ENCODE measurements around the gene TRIM71.
"Not testable (repeated sequence)": the region's sequence is repeated elsewhere in the genome, so short reads cannot be mapped to it uniquely, and the experiment has no call there.

TRIM71 gene

DNA sequence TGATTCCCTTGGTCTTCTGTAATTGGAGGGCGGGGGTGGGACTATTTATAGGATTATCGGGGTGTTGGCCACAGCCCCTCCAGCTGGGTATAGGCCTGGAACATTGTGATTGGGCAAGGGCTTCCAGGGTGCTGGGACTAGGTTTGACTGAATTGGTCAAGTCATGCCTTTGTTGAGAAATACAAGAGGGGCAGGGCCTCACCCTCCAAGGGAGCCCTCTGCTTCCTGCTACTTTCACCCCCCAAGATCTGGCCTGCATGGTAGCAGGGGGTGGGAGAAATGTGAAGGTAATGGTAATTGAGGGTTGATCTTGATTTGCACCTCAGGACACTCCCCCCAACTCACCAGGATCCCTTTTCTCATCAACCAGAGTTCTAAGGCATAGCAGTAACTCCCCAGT is 25.2 kb downstream of the TRIM71 start:
- no peak for DNase-seq (ENCODE audit: low read depth)

DNA sequence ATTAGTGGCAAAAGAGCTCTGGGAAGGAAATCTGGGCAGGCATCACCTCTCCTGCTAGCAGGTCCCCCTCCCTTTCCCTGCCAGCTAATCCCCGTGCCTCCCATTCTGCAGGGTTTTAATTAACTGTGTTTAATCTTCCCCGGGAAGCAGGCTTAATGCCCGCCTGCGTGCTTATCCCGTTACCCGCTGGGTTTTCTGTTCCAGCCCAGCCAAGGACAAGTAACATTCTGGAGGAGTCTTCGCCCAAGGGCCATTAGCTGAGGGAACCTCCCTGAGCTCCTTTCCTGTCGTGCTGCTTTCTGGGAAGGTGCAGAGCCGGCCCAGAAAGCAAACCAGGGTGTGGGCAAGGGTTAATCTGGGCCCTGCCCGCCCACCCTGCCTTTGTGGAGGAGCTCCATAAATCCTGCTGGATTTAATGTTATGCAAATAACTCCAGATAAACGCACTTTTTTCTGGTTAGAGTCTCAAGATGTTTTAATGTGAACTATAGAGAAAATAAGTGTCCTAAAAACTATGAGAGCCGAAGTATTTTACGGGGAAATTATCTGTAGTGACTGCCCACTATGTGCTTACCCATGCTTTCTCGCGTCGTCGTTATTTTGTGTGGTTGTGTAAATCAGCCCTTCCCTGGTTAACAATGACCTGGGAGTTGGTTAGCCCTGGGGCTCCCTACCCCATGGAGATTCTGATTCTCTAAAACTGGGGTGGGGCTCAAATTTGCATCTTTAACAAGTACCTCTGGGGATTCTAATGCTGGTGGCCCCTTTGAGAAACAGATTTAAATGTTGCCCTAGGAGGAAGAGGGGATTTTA is 25.9 kb downstream of the TRIM71 start:
- no peak for DNase-seq (ENCODE audit: low read depth)

DNA sequence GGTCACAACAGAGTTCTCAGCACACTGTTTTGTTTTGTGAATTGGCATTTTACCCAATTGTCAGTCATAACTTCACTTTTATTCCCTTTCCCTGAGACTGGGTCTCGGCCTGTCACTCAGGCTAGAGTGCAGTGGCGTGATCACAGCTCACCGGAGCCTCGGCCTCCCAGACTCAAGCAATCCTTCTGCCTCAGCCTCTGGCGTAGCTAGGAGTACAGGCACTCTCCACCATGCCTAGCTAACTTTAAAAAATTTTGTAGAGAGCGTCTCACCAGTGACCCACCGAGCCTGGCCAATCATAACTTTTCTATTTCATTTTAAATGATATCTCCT is 26.5 kb downstream of the TRIM71 start:
- no peak for DNase-seq (ENCODE audit: low read depth)

DNA sequence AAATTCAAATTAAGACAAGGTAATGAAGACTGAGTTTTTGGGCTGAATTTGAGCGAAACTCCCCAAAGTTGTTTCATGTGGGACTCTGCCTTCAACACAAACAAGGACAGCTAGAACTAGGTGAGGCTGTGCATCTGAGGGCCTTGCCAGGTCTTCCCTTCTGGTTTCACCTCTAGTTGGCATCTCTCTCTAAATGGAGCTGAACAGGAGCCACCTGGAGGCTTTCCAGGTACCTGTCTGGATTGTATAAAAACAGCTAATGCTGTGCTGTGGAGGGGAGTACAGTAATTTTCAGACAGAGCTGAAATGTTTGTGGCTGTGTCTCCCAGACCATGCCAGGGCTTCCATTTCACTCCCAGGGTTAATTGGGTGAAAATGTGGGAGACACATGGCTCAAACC is 27.1 kb downstream of the TRIM71 start:
- DNase-seq (ENCODE audit: low read depth), result no peak

DNA sequence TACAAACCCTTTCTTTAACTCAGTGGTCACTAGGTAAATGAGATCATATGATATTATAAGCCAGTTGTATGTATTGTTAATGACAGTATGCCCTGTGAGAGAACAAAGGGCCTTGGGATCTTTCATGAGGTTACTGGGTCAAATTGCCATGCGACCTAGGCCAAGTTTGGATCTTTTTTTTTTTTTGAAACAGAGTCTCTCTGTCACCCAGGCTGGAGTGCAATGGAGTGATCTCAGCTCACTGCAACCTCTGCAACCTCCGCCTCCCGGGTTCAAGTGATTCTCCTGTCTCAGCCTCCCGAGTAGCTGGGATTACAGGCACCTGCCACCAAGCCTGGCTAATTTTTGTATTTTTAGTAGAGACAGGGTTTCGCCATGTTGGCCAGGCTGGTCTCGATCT is 27.7 kb downstream of the TRIM71 start:
- DNase-seq (ENCODE audit: low read depth), result not testable (repeated sequence)

DNA sequence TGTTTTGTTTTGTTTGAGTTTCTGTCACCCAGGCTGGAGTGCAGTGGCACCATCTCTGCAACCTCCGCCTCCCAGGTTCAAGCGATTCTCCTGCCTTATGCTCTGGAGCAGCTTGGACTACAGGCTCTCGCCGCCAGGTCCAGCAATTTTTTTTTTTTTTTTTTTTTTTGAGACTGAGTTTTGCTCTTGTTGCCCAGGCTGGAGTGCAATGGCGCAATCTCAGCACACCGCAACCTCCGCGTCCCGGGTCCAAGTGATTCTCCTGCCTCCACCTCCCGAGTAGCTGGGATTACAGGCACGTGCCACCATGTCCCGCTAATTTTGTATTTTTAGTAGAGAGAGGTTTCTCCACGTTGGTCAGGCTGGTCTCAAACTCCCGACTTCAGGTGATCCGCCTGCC is 29.2 kb downstream of the TRIM71 start:
- DNase-seq (ENCODE audit: low read depth), result not testable (repeated sequence)

DNA sequence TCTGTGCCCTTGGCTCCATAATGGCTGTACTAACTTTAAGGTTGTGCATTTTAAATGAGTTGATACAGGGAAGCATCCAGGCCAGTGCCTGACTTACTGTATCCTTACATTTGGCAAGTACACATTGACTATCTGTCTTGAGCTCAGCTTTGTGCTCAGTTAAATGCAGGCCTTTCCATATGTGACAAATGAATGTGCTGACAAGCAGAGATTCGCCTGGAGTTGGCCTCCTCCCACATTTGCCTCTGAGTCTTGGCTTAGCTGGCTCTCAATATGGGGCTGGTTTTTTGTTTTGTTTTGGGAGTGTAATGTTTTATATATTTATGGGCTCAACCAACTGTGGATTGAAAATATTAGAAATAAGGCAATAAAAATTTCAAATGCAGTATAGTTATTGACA is 29.7 kb downstream of the TRIM71 start:
- DNase-seq (ENCODE audit: low read depth), result no peak

DNA sequence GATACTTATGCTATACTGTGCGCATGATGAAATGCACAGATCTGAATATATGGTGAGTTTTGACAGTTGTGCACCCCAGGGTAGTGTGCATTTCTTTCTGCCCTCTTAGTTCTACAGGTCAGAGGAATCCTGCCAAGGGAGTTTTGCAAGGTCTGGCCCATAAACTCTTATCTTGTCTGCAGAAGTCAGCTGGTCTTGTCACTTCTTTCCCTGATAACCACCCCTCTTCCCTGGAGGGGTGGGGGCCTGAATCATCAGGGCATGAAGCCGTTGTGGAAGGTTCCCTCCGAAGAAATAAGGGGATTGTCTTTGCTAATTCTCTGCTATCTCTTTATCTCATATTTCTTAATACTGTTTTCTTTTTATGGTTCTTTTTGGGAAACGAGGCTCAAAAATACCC is 30.4 kb downstream of the TRIM71 start:
- no peak for DNase-seq (ENCODE audit: low read depth)

DNA sequence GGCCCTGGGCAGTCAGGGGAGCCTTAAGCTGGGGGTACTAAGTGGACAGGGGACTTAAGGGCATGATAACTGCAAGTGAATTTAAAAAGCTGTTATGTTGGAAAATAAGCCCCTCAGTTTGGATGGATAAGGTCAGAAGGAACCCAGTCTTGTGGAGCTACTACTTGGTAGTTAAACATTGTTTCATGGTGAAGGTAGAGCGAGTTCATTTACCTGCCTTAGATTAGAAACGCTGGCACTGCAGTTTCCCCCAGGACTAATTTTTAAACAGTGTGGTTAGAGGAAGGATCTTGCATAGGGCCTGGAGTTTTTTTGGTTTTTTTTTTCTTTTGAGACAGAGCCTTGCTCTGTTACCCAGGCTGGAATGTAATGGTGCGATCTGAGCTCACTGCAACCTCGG is 31.2 kb downstream of the TRIM71 start:
- no peak for DNase-seq (ENCODE audit: low read depth)

DNA sequence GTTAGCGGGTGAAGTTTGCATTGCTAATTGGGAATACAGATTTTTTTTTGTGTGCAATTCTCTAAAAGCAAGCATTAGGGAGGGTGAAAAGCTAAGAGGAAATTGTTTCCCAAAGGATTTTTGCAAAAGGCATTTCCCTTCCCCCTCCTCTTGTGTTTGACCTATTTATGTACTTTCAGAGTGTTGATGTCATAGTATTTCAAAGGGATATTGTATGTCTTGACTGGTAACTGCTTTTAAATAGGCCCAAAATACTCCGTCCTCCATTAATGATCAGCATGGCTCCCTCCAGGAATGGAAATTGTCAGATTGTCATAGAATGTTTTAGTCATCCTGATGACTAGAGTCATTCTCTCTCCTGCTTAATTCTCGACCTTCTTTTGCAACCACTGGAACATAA is 32.4 kb downstream of the TRIM71 start:
- DNase-seq (ENCODE audit: low read depth), result no peak

DNA sequence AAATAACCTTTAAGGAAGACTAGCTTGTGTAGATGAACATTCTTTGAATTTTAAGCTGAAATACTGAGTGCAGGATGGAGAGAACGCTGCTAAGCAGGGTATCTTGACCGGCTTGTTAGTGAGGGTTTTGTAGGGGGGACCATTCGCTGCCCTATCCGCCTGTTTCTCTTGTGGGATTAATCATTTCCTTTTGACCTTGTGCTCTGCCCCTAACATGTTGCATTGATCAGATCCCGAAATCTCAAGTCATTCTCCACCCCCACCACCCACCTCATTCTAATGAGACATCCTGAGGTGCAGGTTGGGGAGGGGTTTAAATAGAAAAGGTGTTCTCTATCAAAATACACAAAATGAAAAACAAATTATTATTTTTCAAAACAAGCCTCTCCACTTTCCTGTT is 32.8 kb downstream of the TRIM71 start:
- no peak for DNase-seq (ENCODE audit: low read depth)

DNA sequence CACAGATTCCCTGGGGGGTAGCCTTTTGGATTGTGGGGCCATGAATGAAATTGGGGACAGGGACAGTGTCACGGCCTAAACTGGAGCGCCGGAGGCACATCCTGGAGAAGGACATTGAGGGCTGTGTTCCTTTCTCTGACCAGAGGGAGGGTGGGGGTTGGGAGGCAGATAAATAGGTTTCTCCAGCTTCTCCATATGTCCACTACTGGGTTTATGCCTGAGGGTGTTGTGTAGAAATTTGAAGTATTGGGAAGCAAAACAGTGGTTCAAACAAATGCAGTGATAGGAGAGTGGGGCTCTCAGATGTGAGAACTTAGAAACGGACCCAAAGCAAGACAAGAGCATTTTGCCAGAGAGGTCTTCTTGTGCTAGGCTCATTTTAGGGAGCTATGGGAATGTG is 34.3 kb downstream of the TRIM71 start:
- no peak for DNase-seq (ENCODE audit: low read depth)

DNA sequence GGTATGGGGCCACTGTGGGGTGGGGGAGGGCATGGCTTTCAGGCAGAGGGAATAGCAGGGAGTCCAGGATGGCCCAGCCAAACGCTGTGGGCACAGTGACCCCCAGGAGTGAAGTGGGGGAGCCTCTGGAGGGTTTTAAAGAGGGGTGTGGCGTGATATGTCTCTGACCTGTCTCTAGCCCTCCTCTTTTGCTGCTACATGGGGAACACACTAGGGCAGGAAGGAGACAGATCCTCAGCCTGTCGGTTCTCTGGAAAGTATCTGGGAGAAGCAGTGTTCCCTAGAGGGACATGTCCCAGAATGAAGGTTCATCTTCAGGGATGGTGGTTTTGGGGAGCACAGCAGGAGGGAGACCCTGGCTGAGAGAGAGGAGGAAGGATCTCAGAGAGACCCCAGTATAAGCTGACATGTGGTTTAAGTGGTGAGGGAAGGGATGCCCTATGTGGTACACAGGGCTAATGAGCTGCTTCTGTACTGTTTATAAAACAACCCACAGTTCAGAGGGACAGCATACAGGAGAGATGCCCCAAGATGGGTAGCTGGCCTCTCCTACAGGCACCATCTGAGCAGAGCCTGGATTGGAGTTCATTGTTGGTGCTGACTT is 37.7 kb downstream of the TRIM71 start:
- DNase-seq (ENCODE audit: low read depth), result no peak

DNA sequence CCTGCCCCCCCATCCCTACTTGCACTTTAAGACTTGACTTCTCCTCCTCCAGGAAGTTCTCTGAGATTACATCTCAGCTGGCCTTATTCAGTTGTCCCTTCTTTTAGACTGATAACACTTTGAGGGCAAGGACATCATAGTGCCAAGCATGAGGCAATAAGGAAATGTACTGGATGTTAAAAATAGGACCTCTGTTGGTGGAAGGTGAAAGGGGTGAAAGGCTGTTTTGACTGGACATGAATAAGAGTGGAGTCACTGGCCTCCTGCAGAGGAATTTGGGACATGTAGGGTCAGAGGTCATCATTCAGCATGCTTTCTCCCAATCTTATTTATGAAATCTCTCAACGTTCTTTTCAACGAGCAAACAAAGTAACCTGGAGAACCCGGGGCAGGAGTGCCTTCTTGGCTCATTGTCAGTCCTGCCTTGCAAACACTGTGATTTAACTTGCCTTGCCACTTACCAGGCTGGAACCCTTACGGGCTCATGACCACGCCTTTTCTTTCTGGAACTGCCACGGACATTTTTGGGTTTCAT is 38.6 kb downstream of the TRIM71 start:
- DNase-seq (ENCODE audit: low read depth), result no peak

DNA sequence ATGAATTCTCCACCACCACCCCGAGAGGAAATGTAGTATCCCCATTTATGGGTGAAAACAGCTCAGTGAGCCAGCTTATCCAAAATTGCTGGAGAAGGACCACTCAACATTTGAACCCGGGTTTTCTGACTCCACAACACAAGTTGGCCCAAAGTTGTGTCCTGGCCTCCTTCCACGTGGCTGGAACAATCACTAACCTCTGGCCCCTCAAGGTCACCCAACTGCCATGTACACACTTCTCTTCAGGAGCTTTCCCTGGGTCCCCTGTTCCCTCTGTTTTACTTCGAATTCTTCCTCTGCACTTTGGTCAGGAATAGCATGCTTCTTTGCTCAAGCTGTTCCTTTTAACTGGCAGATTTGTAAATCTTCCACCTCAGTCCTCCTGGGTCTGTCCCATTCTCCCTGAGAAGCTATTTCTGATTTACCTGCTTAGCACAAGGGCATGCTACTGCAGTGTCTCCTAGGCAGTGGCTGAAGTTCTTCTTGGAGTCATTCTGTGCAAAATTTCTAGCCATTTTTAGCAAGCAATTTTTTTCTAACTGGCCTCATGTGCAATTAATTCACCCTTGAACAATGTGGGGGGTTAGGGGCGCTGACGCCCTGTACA is 39.2 kb downstream of the TRIM71 start:
- no peak for DNase-seq (ENCODE audit: low read depth)

DNA sequence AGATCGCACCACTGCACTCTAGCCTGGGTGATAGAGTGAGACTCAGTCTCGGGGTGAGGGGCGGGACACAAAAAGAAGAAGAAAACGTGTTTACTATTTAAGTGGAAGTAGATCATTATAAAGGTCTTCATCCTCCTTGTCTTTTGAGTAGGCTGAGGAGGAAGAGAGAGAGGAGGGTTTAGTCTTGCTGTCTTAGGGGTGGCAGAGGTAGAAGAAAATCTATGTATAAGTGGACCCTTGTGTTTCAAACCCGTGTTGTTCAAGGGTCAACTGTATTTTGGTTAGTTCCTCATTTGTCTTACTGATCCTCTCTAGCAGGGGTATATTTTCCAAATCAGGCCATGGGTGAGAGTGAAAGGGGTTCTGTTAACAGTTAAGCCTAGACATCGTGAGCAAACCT is 40.1 kb downstream of the TRIM71 start:
- DNase-seq (ENCODE audit: low read depth), result no peak

DNA sequence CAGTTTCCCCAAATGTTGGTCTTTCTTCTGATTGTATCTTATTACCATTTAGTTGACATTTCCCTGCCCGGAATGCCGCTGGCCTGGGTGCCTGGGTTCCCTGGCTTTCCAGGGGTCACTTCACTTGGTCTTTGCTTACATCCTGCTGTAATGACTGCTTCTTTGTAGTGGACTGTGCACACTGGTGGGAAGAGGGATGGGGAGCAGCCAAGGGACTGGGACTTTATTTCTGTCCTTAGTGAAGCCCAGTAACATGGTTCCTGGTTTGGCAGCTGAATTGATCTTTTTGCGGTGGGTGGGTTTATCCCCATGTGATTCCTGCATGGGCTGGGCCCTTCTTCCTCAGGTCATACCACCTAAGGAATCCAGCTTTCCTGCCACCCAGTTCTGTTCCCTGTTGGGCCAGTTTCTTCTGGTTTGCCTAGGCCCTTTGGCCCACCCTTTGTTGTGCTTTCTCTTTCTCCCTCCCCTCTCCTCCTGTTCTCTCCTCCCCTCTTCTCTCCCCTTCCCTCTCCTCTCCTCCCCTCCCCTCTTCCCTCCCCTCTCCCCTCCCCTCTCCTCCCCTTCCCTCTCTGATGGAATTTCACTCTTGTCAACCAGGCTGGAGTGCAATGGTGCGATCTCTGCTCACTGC is 41.9 kb downstream of the TRIM71 start:
- no peak for DNase-seq (ENCODE audit: low read depth)

DNA sequence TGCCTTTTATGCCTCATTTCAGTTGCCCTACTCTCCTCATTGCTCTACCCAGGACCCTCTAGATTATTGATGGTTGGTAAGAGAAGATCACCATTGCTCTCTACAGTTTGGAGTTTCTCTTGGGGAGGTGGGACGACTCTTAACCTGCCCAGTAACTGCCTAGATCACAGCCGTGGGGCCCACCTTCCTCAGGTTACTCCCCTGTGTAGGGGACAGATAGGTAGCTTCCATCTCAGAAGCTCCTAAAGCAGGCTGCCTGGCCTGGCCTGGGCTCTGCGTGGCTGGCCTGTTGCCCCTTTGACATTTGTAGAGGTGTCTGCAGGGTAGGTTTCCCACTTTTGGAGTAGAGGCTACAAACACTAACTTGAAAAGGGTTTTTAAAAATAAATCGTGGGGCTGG is 42.7 kb downstream of the TRIM71 start:
- DNase-seq (ENCODE audit: low read depth), result no peak

DNA sequence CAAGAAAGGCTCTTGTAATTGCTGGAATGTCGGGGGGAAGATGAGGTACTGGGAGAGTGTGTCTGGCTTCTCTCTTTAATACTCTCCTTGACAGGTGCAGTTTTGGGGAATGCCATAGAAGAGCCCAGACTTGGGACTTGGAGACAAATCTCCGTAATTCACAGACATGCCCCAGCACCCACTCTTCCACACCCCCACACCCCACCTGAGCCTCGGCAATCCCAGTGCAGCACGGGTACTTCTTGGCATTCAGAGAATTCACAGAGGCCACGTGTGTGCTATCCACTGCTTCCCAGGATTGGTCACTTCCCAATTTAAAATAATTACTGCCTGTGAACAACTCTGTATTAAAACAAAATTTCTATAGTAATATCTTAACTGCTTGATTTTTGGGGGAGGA is 43.9 kb downstream of the TRIM71 start:
- no peak for DNase-seq (ENCODE audit: low read depth)

DNA sequence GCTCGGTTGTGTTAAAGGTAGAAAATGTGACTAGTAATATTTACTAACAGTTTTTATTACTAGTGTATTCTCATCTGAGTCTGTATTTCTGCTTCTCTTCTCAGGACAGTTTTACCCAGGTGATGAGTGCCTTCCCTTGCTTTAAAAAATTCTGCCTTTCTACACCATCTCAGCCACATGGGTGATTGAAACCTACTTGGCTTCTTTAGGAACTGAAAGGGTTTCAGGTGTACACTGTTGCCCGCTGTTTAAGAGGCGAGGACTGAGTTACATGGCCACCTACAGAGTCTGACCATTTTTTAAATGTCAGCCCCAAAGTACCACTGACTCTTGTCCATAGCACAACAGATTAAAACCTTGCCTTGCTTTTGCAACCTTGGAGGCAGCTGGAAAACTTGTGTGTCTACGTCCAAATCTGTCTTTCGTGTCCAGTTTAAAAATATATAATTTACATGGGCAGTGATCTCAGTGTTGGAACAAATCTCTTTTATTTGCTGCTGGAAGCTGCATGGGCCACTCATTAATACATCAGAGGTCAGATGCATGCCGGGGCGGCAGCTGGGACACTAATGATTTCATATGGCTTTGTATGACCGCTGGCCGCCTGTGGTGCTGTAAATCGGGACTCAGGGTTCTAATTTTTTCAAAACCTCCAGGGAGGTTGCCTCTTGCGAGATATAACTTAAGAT is 44.6 kb downstream of the TRIM71 start:
- no peak for DNase-seq (ENCODE audit: low read depth)

DNA sequence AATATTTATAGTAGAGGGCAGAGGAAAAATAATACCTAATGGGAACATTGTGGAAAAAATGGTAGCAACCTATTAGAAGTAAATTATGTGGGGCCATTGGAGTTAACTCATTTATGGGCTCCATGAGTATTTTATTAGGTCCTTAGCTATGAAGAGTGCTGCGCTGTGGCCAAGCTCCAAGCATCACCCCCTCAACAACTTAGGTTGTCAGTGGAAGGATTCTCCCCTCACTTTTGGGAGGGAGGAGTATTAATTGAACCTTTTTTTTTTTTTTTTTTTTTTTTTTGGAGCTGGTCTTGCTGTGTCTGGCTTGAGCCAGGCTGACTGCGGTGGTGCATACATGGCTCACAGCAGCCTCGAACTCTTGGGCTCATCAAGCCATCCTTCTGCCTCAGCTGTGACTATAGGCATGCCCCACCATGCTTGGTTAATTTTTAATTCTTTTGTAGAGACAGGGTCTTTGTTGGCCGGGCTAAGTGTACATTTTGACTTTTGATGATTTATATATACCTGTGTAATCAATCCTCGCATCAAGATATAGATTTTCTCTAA is 45.2 kb downstream of the TRIM71 start:
- DNase-seq (ENCODE audit: low read depth), result no peak

DNA sequence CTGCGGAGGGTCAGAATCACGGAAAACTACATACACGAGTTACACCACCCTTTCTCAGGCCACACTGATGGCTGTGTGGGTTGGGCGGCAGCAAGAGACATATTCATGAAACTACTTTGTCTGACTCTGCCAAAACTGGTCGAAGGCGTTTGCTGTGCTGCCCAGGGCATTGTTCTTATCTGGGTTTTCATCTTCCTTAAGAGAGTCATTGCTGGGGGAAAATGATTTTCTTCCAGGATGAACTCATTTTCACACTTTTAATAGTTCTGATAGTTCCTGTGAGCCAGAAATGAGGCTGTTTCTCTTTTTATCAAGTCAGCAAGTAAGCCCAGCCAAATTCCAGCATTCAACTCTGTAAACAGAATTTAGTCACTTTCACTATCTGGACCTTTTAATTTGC is 47.6 kb downstream of the TRIM71 start:
- no peak for DNase-seq (ENCODE audit: low read depth)

Measured in HS-5 (cell line).